Activated CD4-positive, alpha-beta T cell treated with anti-CD3 and anti-CD28 coated beads, Interleukin-2, amount 50 U/mL, for 16 hours (primary cell): ENCODE data around the gene TAS2R16.
"Not testable (repeated sequence)": the region's sequence is repeated elsewhere in the genome, so short reads cannot be mapped to it uniquely, and the experiment has no call there.

Experiments
- DNase-seq: peaks from one replicate; pipeline ENCODE4 v3.0.0-alpha.2; 2020

The TAS2R16 gene

DNA sequence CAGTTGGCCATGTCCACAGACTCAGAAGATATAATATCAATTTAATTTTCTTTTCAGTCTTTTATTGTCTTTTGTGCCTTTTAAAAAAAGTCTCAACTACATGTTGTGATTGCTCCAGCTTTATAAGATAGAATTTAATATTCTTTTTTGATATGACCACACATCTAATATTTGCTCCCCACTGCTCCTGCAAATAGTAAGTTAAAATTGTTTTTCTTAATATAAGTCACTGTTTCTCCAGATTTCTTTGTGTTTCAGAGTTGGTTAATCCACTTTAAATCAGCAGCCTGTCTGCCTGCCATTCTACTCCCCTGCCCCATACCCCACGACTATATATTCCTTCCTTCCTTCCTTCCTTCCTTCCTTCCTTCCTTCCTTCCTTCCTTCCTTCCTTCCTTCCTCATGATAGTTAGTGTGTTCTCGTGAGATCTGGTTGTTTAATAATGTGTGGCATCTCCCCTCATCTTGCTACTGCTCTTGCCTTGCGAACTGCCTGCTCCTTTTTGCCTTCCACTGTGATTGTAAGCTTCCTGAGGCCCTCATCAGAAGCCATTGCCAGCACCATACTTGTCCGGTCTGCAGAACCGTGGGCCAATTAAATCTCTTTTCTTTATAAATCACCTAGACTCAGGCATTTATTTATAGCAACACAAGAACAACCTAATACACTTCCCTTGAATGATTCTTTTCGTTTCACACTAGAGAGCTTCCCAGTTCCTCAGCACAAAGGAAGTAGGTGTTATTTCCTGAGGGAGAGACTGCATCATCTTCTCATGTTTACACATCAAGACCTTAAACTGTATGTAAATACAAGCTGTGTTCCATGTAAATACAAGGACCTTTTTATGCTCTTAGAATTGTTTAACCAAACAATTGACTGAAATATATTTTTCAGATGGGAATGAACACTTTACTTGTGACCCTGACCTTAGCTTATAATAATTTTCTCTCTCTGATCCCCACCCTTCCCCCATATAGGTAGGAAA is 24.5 kb downstream of the TAS2R16 start:
- DNase-seq: no peak

DNA sequence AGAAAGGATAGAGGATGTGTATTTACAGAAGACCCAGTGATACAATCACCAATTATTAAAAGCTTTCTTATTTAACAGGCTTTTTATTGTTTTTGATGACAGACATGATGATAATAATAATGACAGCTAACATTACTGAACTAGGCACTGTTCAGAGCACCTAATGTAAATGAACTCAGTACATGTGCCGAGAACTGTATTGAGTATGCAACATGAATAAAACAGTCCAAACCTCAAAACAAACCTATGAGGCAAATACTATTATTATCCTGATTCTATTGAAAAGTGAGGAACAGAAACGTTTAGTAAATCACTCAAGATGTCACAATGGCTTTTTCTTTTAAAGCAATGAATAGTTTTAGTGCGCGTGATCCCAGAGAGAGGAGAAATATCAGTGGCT is 27.1 kb downstream of the TAS2R16 start:
- no peak for DNase-seq

DNA sequence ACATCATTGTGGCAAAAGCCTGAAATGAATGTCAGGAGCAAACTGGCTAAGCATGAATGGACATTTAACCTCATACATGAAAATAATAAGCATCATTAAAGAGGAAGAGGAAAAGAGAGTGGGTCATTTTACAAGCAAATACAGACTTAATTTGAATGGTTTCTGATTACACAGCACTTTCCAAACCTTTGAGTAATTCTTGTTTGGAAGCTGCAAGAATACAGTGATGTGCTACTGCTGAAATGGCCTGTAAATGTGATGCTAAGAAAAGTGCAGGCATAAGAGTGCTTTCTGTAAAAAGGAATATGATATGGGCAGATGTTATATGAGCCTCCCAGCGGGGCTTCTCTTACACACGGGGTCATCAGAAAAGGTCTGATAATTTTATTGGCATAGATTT is 30.2 kb downstream of the TAS2R16 start:
- no peak for DNase-seq

DNA sequence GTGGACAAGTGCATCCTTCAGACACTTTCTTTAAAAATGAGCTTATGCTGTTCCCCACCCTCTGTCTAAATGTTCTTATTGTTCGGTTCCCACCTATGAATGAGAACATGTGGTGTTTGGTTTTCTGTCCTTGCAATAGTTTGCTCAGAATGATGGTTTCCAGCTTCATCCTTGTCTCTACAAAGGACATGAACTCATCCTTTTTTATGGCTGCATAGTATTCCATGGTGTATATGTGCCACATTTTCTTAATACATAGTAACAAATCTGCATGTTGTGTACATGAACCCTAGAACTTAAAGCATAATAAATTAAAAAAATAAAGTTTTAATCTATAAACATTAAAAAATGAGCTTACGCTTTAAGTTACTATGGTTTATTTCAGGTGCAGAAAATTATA is 41.8 kb downstream of the TAS2R16 start:
- DNase-seq: not testable (repeated sequence)

DNA sequence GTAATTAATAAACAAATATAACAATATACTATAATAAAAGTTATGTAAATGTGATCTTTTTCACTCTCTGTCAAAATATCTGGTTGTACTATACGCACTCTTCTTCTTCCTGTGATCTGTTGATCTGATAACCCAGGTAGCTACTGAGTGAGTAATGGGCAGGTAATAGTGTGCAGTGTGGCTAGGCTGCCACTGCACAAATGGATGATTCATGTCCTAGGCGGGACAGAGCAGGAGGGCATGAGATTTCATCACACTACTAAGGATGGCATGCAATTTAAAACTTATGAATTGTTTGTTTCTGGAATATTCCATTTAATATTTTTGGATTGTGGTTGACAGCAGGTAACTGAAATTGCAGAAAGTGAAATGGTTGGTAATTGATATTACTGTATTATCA is 44.5 kb downstream of the TAS2R16 start:
- no peak for DNase-seq

DNA sequence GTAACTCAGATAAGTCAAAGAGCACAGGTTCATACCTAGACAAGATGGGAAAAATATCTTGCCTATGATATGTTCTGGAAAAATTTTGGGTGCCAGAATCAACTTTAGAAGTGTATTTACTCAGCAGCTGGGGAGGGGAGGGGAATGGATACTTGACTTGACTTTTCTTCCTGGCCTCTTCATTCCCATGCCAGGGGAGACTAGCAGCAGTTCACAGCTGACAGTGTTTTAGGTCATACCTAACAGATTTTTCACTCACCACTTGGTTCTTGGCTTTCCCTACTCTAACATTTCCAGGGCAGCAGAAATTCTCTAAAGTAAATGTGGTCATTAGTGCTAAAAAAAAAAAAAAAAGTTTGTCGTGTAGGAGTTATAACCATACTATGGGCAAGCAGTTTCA is 46.3 kb downstream of the TAS2R16 start:
- DNase-seq: no peak
